NB4 (cell line): ENCODE data around the gene CERKL.

Source experiments
- DNase-seq: peaks from one replicate; pipeline ENCODE4 v3.0.0; 2010; ENCODE audit warnings: low read depth
- H3K4me3 ChIP-seq: one replicate; pipeline ENCODE4 v1.5.1; 2011; ENCODE audit warnings: mild to moderate bottlenecking, low read depth, low read length, moderate library complexity
- MYC ChIP-seq: IDR thresholded peaks from 2 replicates; pipeline ENCODE4 v1.6.1; 2011; ENCODE audit warnings: low read depth, low read length
- POLR2A ChIP-seq: IDR thresholded peaks from 2 replicates; pipeline ENCODE4 v1.6.1; 2011; ENCODE audit warnings: mild to moderate bottlenecking; ENCODE audit not compliant: insufficient read length; ENCODE audit errors: extremely low read depth
- TF ChIP-seq, protein P1 (sequence below): IDR thresholded peaks from 2 replicates; pipeline ENCODE4 v1.6.1; 2011; ENCODE audit warnings: low read depth, low read length
- TF ChIP-seq, protein P2 (sequence below): IDR thresholded peaks from one replicate; pipeline ENCODE4 v1.5.1; 2012; ENCODE audit warnings: low read depth, low read length

The CERKL gene

DNA sequence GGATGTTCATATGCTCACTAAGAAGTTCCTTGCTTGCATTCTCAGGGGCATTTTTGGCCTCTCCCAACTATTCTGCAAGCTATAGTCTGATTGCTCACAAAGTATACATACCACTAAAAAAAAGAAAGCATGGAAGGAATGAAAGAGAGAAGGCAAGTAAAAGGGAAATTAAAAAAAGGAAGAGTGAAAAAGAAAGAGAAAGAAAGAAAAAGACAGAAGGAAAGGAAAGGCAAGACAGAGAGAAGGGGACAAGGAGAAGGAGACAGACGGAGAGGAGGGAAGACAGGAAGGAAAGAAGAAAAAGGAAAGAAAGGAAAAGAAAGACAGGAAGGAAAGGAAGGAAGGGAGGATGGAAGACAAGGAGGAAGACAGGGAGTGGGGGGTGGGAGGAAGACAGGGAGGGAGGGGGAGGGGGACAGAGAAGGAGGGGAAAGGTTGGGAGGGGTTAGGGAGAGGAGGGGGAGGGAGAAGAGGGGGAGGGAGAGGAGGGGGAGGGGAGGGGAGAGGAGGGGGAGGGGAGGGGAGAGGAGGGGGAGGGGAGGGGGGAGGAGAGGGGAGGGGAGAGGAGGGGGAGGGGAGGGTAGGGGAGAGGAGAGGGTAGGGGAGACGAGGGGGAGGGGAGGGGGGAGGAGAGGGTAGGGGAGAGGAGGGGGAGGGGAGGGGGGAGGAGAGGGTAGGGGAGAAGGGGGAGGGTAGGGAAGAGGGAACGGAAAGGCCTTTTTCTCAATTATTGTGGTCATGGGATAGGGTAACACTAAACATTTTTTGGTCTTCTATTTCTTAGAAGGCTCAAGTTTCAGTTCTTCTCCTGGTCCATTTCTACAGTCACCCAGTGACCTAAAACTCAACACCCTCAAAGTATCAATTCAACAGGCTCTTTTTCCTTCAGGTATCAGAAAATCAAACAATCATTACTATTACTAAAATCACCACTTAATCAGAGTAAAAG lies 50.7 kb downstream of the CERKL start:
- H3K4me3 ChIP-seq = no peak overlapping the region
- DNase-seq = no peak
- TF ChIP-seq POLR2A (no peak), MYC (no peak)
- TF ChIP-seq, protein P1, sequence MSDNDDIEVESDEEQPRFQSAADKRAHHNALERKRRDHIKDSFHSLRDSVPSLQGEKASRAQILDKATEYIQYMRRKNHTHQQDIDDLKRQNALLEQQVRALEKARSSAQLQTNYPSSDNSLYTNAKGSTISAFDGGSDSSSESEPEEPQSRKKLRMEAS = no peak
- TF ChIP-seq, protein P2, sequence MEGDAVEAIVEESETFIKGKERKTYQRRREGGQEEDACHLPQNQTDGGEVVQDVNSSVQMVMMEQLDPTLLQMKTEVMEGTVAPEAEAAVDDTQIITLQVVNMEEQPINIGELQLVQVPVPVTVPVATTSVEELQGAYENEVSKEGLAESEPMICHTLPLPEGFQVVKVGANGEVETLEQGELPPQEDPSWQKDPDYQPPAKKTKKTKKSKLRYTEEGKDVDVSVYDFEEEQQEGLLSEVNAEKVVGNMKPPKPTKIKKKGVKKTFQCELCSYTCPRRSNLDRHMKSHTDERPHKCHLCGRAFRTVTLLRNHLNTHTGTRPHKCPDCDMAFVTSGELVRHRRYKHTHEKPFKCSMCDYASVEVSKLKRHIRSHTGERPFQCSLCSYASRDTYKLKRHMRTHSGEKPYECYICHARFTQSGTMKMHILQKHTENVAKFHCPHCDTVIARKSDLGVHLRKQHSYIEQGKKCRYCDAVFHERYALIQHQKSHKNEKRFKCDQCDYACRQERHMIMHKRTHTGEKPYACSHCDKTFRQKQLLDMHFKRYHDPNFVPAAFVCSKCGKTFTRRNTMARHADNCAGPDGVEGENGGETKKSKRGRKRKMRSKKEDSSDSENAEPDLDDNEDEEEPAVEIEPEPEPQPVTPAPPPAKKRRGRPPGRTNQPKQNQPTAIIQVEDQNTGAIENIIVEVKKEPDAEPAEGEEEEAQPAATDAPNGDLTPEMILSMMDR = no peak

DNA sequence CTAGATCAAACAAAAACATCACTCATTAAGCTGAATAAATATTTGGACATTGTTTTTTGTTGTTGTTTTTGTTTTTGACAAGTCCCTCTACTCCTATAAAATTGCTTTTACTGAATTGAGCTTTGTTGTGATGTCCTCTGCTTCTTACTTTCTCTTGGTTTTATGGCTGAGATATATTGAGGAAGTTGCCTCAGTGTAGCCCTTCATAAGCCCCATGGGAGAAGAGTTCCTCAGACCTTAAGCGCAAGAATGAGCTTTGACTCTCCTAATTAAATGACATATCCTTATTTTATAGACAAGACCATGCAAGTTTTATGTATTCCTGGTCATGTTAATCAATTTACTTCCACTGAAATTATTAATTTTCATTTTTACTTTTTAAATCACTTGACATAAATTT lies 54.9 kb downstream of the CERKL start:
- no peak overlapping the region for H3K4me3 ChIP-seq
- TF ChIP-seq POLR2A = no peak
- TF ChIP-seq, protein P2 = no peak
- TF ChIP-seq MYC = no peak
- peak; percentile 94 for DNase-seq

DNA sequence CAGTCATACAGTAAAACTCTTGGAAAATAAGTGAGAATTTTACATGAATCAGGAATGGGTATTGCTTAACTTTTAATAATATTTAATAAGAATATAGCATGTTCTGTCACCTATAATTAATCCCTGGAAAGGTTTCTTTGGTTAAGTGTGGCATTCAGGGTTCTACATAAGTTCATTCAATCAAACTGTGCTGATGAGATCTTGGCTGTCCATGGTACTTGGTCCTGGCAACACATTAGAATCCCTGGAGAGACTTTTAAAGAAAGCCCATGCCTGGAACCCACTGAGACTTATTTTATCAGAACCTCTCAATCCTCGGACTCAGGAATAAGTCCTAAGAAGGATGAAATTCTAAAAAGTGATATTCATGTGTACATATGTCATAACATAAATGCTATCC lies 60.3 kb downstream of the CERKL start:
- no peak overlapping the region for H3K4me3 ChIP-seq
- no peak for TF ChIP-seq POLR2A
- TF ChIP-seq, protein P2 = no peak
- DNase-seq = no peak

DNA sequence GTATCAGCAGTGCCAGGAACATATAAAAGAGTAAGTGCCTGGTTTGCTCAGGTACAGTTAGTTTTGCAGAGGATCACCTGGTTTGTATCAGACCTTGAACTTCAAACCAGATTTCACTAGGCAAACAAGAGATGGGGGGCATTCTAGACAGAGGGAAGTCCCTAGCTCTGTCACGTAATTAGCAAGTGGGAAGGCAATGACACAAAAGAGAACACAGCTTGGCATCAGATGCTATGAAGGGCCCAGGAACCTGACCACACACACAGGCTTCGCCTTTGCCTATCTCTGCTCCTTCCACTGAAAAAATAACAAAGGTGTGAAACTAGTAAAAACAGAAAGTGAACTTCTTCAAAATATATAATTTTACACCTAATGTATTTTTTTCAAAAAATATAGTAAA lies 62.6 kb downstream of the CERKL start:
- no peak for DNase-seq
- TF ChIP-seq MYC (no peak), POLR2A (no peak)
- TF ChIP-seq, protein P1 = no peak
- TF ChIP-seq, protein P2 = no peak

DNA sequence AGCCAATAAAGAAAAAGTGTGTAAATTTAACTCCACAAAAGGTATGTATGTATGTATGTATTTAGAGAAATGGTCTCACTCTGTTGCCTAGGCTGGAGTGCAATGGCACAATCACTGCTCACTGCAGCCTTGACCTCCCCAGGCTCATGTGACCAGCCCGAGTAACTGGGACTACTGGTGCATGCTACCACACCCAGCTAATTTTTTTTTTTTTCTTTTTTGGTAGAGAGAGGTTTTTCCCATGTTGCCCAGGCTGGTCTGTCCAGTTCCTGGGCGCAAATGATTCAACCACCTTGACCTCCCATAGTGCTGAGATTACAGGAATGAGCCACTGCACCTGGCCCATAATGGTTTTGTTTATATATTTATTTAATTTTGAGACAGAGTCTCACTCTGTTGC lies 67.1 kb downstream of the CERKL start:
- H3K4me3 ChIP-seq = no peak overlapping the region
- TF ChIP-seq POLR2A (no peak), MYC (no peak)
- TF ChIP-seq, protein P1 = no peak
- TF ChIP-seq, protein P2 = no peak
- no peak for DNase-seq

More for the DNA sequence above, 62.6 kb downstream of the CERKL start:
- H3K4me3 ChIP-seq = no peak overlapping the region
